Ureter (tissue), 1 donor: ENCODE results near the gene FNBP1L. TPM values are rescaled to one million over a fixed set of nuclear protein-coding genes. Genes with fewer than 3 reads are reported as not detected.
"Not testable (repeated sequence)": the region's sequence is repeated elsewhere in the genome, so short reads cannot be mapped to it uniquely, and the experiment has no call there.

ENCODE experiments used
- DNase-seq: peaks from one replicate; pipeline ENCODE4 v3.0.0-alpha.2; 2020; ENCODE audit warnings: low spot score
- total RNA-seq: library from RNA; stranded (reverse); gene quantifications from one replicate; pipeline ENCODE4 v1.2.4, GENCODE V29; 2023
- donor health status: DM: yes; HTN: yes; CAD: no.

Gene FNBP1L
- total RNA-seq, 1 donor from 2014 or later, result 53.2 TPM

DNA sequence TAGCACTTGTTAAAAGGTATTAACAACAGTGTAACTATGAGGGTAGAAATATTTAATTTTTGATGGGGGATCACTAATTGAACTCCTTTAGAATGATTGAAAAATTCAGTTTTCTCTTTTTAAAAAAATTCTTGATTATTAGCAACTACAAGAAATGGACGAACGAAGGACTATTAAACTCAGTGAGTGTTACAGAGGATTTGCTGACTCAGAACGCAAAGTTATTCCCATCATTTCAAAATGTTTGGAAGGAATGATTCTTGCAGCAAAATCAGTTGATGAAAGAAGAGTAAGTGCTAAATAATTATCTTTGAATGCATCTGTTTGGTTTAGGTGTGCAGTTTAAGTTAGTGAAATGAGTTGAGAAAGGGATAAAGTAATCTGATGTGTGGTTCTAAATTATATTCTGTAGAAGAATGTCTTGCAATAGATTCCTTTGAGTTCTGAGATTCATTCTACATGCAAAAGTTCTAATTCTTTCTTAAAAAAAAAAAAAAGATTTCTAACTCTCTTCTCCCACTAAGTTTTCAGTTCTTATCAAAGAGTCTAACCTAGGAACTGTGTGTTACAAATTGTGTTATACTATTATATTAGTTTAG, 85.0 kb downstream of the FNBP1L start:
- DNase-seq, result no peak

DNA sequence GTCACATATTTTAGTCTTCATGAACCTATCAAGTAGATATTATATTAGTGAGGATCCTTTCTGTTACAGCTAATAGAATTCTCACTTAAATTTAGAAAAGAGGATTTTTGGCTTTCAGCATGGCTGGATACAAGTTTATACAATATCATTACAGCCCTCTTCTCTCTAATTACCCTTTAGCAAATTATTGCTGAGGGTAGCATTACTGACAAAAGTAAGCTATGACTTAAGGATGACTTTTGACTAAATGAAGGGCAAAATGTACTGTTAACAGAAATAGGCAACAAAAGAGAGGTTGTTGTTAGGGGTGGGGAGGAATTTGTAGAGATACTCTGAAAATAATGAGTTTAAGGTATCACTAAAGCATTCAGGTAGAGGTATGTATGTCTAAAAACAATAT, 85.8 kb downstream of the FNBP1L start:
- DNase-seq, result no peak

DNA sequence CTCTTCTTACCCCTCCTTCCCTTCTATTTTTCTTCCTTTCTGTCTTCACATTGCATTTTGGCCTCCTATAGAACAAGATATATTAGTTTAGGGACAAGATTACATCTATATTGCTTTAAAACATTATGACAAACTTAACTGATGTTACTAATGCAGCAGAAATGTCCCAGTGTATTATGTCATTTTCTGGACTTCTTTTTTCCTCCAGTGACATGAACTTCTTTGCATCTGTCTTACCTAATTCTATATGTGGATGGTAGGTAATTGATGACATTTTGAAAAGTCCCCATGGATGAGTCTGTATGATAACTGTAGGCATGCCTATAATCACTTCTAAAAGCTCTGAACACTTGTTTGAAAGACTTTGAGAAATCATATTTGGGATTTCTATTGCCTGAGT, 89.5 kb downstream of the FNBP1L start:
- no peak for DNase-seq

- no peak for DNase-seq
Measured at GRCh38 chr1:93537924-93538323, 90.0 kb downstream of the FNBP1L start.

- no peak for DNase-seq
Measured at GRCh38 chr1:93541045-93541444, 93.1 kb downstream of the FNBP1L start.

- no peak for DNase-seq
Measured at GRCh38 chr1:93542398-93542797, 94.5 kb downstream of the FNBP1L start.

DNA sequence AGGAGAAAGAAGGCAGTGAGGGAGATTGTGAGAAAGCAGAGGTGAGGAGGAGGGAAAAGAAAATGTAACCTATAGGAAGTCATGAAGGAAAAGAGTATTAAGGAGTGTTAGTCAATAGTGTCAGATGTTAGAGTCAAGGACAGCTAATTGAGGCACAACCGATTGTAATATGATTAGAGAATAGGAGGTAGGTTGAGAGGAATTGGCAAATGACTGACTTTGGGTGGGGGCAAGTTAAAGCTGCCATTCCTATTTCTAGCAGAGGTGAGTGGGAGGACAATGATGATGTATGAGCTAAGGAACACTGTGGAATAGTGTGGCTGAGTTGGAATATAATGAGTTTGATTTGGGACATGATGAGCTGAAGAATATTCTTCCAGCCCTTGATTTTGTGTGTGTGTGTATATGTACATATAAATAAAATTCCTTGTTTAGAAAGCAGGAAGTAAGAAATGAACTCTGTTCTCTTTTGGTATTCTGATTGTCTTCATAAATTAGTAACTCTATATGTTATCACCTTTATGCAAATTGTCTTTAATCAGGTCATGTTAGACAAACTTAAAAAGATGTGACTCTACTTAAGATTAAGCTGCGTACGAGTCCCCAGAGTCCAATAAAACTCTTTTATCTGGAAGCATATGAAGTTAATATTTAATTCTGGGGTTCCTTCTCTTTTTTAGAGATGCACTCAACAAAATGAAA, 98.4 kb downstream of the FNBP1L start:
- DNase-seq, result no peak

- DNase-seq, result no peak
Measured at GRCh38 chr1:93549131-93549530, 101.2 kb downstream of the FNBP1L start.

GRCh38 chr1:93549811-93550210, 101.9 kb downstream of the FNBP1L start:
- DNase-seq, result no peak

DNA sequence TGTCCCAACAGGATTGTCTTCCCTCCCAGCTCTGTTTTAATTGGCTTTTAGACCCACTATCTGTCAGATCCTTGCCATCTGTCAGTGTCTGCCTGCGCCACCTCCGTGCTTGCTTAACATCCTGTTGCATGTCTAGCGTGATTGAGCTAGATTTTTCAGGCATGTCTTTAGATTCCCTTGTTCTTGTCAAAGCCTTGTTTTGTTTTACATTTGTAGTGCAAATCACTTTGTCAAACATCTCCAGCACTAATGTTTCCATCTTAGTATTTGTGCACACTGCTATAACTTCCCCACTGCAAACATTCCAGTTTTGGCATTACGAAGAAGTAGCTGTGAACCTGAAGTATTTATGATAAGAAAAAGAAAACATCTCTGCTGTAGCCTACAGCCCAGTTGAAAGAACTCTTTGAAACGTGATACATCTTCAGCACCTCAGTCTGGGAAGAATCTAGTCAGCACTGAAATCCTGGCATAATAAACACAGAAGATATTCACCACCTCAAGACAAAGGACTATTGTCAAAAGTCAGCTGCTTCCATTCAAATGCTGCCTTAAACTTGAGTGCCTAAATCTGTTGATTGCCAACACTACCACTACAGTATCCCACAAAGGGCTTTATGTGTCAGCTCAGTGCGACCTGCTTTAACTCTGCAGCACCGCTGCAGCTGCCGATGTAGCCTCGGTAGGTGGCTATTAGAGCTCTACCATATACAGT, 105.0 kb downstream of the FNBP1L start:
- DNase-seq, result no peak

DNA sequence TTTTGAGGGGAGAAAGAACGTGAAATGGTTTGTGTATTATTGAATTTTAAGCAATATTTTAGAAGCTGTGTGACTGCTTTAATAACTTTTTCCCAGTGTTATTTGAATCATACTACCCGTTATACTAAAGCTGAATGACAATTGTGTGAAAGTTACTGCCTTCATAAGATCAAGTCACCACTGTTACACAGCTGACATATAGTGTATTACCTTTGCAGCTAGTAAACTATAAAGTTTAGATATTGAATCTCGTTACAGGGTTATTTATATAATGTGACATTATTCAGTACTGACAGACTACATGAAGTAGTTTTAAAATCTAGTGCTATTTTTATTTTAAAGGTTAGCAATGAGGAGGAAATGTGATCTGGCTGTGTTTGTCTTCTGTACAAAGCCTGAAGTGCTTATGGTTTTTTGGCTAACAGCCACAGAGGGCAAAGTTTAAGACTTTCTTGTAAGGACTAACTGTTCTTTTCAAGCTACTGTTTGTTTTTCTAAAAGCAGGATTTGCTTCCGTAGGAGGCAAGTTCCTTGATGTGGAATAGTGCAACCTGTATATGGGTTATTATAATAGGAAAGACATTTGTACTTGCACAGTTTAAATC, 106.1 kb downstream of the FNBP1L start:
- not testable (repeated sequence) for DNase-seq

- no peak for DNase-seq
Measured at GRCh38 chr1:93554883-93555872, 107.3 kb downstream of the FNBP1L start.

DNA sequence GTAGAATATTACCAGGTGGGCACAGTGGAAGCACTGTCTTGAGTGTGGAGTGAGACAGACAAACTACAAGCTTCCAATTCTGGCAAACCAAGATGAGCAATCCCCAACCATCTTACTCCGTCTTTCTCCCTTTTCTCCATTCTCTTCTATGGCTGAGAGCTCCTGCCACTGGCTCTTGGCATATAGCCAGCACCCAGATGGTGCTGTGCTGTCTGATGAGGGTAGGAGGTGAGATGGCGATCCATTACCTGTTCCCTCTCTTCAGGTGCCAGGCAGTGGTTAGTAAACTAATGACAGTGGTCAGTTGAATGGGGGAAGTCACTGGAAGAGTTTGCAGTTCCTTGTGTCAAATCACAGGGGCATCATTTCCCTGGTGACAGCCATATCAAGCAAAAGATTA, 108.4 kb downstream of the FNBP1L start:
- DNase-seq, result no peak

GRCh38 chr1:93559045-93559444, 111.1 kb downstream of the FNBP1L start:
- DNase-seq, result no peak

DNA sequence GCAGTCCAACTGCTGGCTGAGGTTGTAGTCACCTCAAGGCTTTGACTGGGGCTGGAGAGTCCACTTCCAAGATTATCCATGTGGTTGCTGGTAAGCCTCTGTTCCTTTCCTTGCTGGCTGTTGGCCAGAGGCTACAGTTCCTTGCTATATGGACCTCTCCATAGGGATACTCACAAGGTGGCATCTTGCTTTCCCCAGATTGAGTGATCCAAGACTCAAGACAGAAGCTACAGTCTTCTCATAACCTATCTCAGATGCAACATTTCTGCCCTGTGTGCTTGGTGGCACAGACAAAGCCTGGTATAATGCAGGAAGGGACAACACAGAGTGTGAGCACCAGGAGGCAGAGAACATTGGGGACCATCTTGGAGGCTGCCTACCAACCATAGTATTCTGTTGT, 111.8 kb downstream of the FNBP1L start:
- no peak for DNase-seq

DNA sequence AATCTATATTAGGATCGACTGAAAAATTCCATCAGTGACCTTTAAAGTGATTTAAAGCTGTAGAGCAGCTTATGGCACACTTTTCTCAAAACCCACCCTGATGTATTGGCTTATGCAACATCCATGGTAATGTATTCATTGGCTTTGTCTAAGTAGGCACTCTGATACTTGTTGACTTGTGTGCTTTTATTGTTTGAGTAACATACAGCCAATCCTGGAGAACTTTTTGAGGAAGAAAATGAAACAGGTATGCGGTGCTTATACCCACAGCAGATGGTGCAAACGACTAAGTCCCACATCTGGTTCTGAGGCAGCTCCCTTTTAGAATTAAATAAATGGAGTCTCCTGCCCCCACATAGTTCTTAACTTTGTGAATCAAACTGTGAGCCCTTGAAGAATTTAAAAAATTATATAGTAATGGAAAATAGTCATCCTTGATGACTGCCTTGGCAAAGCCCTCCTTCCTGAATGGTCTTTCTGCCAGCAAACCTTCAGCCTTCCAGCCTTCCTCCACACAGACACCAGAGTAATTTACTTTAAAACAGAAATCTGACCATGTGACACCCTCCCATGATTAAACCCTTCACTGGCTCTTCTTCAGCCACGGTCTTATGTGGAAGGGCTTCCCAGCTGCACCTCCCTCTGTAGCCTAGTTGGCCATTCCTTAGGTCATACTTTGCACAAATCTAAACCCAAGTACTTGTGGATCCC, 117.7 kb downstream of the FNBP1L start:
- DNase-seq, result no peak

DNA sequence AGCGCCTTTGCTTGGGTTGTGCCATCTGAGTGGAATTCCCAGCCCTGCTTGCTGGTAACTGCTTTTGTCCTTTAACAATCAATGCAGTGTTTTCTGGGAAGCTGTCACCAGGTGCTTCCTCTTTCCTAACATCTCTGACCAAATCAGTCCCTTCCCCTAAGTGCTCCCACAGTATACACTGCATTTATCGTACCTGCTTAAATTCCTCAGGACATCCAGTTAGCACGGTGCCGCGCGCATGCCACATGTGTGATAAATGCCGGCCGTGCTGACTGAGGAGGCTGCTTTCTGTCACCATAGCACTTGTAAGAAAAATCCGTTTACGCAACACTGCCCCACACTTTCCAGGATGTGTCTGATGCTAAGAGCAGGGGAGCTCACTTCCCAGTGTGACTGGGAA, 118.3 kb downstream of the FNBP1L start:
- no peak for DNase-seq

- peak; percentile 69 for DNase-seq
Measured at GRCh38 chr1:93567255-93567918, 119.5 kb downstream of the FNBP1L start.

GRCh38 chr1:93569489-93569888, 121.6 kb downstream of the FNBP1L start:
- DNase-seq, result no peak

GRCh38 chr1:93571623-93572310, 123.8 kb downstream of the FNBP1L start:
- no peak for DNase-seq
